Endothelial cell of umbilical vein (primary cell): ENCODE data around the gene AKAP6. TPM values are rescaled to one million over a fixed set of nuclear protein-coding genes. Genes with fewer than 3 reads are reported as not detected.
A peak's percentile ranks its signal among the peaks of the same experiment; 100 is the strongest.

Experiments
- BruUV-seq: library from RNA; stranded (reverse); fragments of 400-500 nt; replicated peaks from 2 replicates; lab custom pipeline; 2021; lab: Mats Ljungman, UMichigan
- CTCF ChIA-PET: fragments of 300-600, 350-600 bp; sonication (Branson Sonifier 250); formaldehyde crosslinking; loops from one replicate; lab custom pipeline; 2021; ENCODE audit warnings: antibody characterized with exemption, inconsistent platforms; lab: Charles Lee
- POLR2A ChIA-PET: fragments of 300-600, 350-600 bp; sonication (Branson Sonifier 250); formaldehyde crosslinking; loops from one replicate; lab custom pipeline; 2021; ENCODE audit warnings: antibody characterized with exemption, inconsistent platforms; lab: Charles Lee
- DNase-seq: peaks from one replicate; pipeline ENCODE4 v3.0.0-alpha.2; 2011; ENCODE audit warnings: low read depth, low spot score
- FAIRE-seq: peaks from 2 replicates; lab custom pipeline; 2011; peaks lifted over from hg19 to GRCh38; lab: Jason Lieb, UNC
- H2AFZ ChIP-seq: 2 replicates; pipeline ENCODE4 v1.6.0; 2012; ENCODE audit warnings: low read depth, low read length, control low read depth, inconsistent platforms
- H3K27ac ChIP-seq: 2 replicates; pipeline ENCODE4 v1.5.1; 2011; ENCODE audit warnings: low read depth, mild to moderate bottlenecking, control low read depth, low read length, moderate library complexity; ENCODE audit not compliant: insufficient read depth
- H3K27me3 ChIP-seq, 2 experiments: 2 replicates each; pipeline versions ENCODE4 v1.6.0 to v1.6.1; 2011; ENCODE audit warnings: low read length in 2 of 2, mixed read lengths in 1 of 2; ENCODE audit not compliant: control insufficient read depth in 2 of 2, insufficient read depth in 2 of 2
- H3K36me3 ChIP-seq, 2 experiments: 2 replicates in 1 of 2; 3 replicates in 1 of 2; pipeline ENCODE4 v1.5.1; 2011; ENCODE audit warnings: low read length in 2 of 2, mild to moderate bottlenecking in 1 of 2, moderate library complexity in 1 of 2; ENCODE audit not compliant: control insufficient read depth in 2 of 2, insufficient read depth in 2 of 2; ENCODE audit errors: extremely low read depth in 1 of 2
- H3K4me1 ChIP-seq: 3 replicates; pipeline ENCODE4 v1.5.1; 2011; ENCODE audit warnings: mild to moderate bottlenecking, low read length; ENCODE audit not compliant: control insufficient read depth, insufficient read depth; ENCODE audit errors: extremely low read depth
- H3K4me2 ChIP-seq: 2 replicates; pipeline ENCODE4 v1.6.1; 2011; ENCODE audit warnings: low read length, control low read depth, mixed read lengths; ENCODE audit not compliant: insufficient read depth
- H3K4me3 ChIP-seq, 3 experiments: fragments of 200-600 bp in 1 of 3; sonication (generic), shearing (Covaris generic) in 1 of 3; replicated peaks in 1 of 3; 2 replicates each; pipeline ENCODE4 v1.5.1; 2011 to 2016; ENCODE audit warnings: control low read depth in 3 of 3, low read length in 3 of 3, mild to moderate bottlenecking in 2 of 3, inconsistent platforms in 1 of 3, low read depth in 1 of 3, moderate library complexity in 1 of 3; ENCODE audit not compliant: insufficient read depth in 1 of 3
- H3K79me2 ChIP-seq: 2 replicates; pipeline ENCODE4 v1.6.0; 2012; ENCODE audit warnings: low read length, inconsistent platforms; ENCODE audit not compliant: control insufficient read depth, insufficient read depth
- H3K9ac ChIP-seq: replicated peaks from 2 replicates; pipeline ENCODE3; 2011; ENCODE audit warnings: low read length, control low read depth; ENCODE audit not compliant: insufficient read depth; ENCODE audit errors: extremely low read depth
- H3K9me1 ChIP-seq: replicated peaks from 3 replicates; pipeline ENCODE4 v1.6.0; 2011; ENCODE audit warnings: mild to moderate bottlenecking, low read length; ENCODE audit not compliant: control insufficient read depth, insufficient read depth; ENCODE audit errors: extremely low read depth
- H3K9me3 ChIP-seq: replicated peaks from 2 replicates; pipeline ENCODE4 v1.5.1; 2012; ENCODE audit warnings: low read length, inconsistent platforms; ENCODE audit not compliant: control insufficient read depth, insufficient read depth
- H4K20me1 ChIP-seq: replicated peaks from 2 replicates; pipeline ENCODE3; 2011; ENCODE audit warnings: mild to moderate bottlenecking, low read length; ENCODE audit not compliant: control insufficient read depth, insufficient read depth; ENCODE audit errors: extremely low read depth
- EZH2 ChIP-seq: IDR thresholded peaks from 2 replicates; pipeline ENCODE4 v1.6.1; 2012; ENCODE audit warnings: borderline replicate concordance, low read depth, mild to moderate bottlenecking, moderate library complexity, low read length, inconsistent platforms; ENCODE audit not compliant: severe bottlenecking
- FOS ChIP-seq: IDR thresholded peaks from 2 replicates; pipeline ENCODE4 v1.6.1; 2011; ENCODE audit warnings: mild to moderate bottlenecking, low read length, moderate library complexity, borderline replicate concordance; ENCODE audit not compliant: insufficient read depth
- GATA2 ChIP-seq: IDR thresholded peaks from 2 replicates; pipeline ENCODE4 v1.7.0; 2011; ENCODE audit warnings: low read depth, mild to moderate bottlenecking, moderate library complexity, mixed read lengths, low read length; ENCODE audit not compliant: insufficient read length, insufficient read depth
- JUN ChIP-seq: IDR thresholded peaks from 2 replicates; pipeline ENCODE4 v1.6.1; 2011; ENCODE audit warnings: borderline replicate concordance, low read depth; ENCODE audit not compliant: insufficient read length, insufficient read depth
- MYC ChIP-seq: IDR thresholded peaks from one replicate; pipeline ENCODE4 v1.6.1; 2011; ENCODE audit warnings: mild to moderate bottlenecking, low read depth, low read length
- POLR2A ChIP-seq: IDR thresholded peaks from 2 replicates; pipeline ENCODE4 v1.6.1; 2012; ENCODE audit warnings: low read depth, mild to moderate bottlenecking, control low read depth, low read length
- POLR2AphosphoS5 ChIP-seq: IDR thresholded peaks from 2 replicates; pipeline ENCODE4 v1.6.1; 2012; ENCODE audit warnings: low read depth, mild to moderate bottlenecking, control low read depth, low read length, moderate library complexity; ENCODE audit not compliant: insufficient read depth
- dilution Hi-C: fragments of 300-500 bp; cut with MboI; formaldehyde crosslinking; loops from one replicate; pipeline ENCODE4 v1.15.0; 2019; ENCODE audit warnings: low sequenced_read_pairs; ENCODE audit not compliant: extremely low pct_ligation_motif_present
- intact Hi-C: fragments of 100-400 bp; cut with micrococcal nuclease; formaldehyde crosslinking; loops from one replicate; pipeline ENCODE4 v1.10.0; 2022
- polyA plus RNA-seq, 4 experiments: library from polyadenylated mRNA; depleted of rRNA in 3 of 4; stranded (reverse) in 3 of 4; unstranded in 1 of 4; fragments of >200 nt; gene quantifications; 2 replicates each; pipeline versions ENCODE4 v1.2.1 to v1.2.3, GENCODE V29; 2011 to 2012; ENCODE audit warnings: missing spikeins in 1 of 4
- total RNA-seq: library from RNA; stranded (reverse); gene quantifications from 2 replicates; pipeline ENCODE4 v1.2.3, GENCODE V29; 2021
- TF ChIP-seq, protein P1 (sequence below), 2 donors: IDR thresholded peaks; 1 replicate in 1 of 2; 2 replicates in 1 of 2; pipeline ENCODE4 v1.5.1; 2011; ENCODE audit warnings: low read length in 2 of 2, mild to moderate bottlenecking in 2 of 2, moderate library complexity in 2 of 2, control low read depth in 1 of 2, inconsistent platforms in 1 of 2, low read depth in 1 of 2; ENCODE audit not compliant: insufficient read depth in 1 of 2; ENCODE audit errors: extremely low read depth in 1 of 2
- TF ChIP-seq, protein P2 (sequence below): IDR thresholded peaks from 2 replicates; pipeline ENCODE4 v1.6.1; 2011; ENCODE audit not compliant: insufficient read depth, insufficient read length

Gene AKAP6
- total and polyA plus RNA-seq, 2 donors (not counting 3 experiments of a cell fraction or from before 2014, with no cell fraction given) = 0.03 to 0.49 TPM

DNA sequence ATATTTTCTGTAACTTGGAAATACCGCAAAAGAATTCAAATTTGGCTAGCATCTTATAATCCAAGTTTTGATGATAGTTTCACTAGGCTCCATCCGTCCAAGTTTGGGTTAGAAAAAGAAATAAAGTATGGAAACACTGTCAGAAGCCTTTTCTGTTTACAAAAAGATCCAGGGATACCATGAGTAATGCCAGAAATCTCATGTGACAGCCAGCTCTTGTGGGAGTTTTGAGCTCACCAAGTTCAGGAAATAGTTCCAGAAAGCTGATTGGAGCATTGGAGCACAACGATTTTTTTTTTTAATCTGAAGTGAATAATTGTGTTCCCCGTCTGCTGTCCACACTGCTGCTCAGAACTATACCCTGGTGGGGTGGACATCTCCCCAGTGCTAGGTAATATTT is 379.9 kb downstream of the AKAP6 start:
- DNase-seq (peak; percentile 49), FAIRE-seq (no peak)
- no TSS peak for BruUV-seq

DNA sequence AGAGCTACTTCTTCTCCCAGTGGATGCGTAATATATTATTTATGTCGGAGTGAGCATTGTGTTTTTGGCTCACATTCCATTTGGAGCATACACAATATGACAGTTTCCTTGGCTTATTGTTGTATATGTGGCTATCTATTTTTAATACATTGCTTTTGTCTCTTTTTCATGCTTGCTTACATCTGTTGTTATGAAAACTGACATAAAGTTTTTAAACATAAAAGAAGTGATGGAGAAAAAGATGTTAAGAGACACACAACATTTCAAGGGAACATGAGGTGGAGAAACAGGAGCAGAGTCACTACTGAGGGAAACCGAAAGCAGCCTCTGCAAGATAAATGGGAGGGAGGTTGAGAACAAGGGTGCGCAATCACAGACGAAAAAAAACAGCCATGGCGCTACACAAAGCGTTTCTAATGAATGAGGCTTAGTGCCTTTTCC is 381.2 kb downstream of the AKAP6 start:
- no peak overlapping the region for H3K4me2 ChIP-seq
- no peaks in the 10 kb centered on the region for H3K79me2 ChIP-seq
- H3K27ac ChIP-seq = no peak overlapping the region
- ChIA-PET POLR2A (no interaction called here), CTCF (interaction anchor here (1.2 to 2.4 kb wide), 3 partner anchors 10 to 1082 kb away, joined by 3 to 22 read pairs (median 3); no protein-coding TSS in a partner anchor)
- H3K27me3 ChIP-seq = peaks cover 3 to 4% of the 10 kb centered on the region in 2 experiments
- no peaks in the 10 kb centered on the region for H3K36me3 ChIP-seq
- intact Hi-C loops (loop anchor here (5.0 kb wide), 1 partner anchor 1612 kb away; no protein-coding TSS in a partner anchor), dilution Hi-C loops (no loop called here)
- no peak overlapping the region for H2AFZ ChIP-seq
- BruUV-seq = no TSS peak
- no peak overlapping the region for H3K4me3 ChIP-seq
- no peak overlapping the region for H3K9ac ChIP-seq
- H3K4me1 ChIP-seq = no peaks in the 10 kb centered on the region
- no peak for FAIRE-seq
- no peaks in the 10 kb centered on the region for H4K20me1 ChIP-seq
- no peaks in the 10 kb centered on the region for H3K9me1 ChIP-seq
- H3K9me3 ChIP-seq = no peaks in the 10 kb centered on the region
- DNase-seq = no peak
- TF ChIP-seq EZH2 (no peak), GATA2 (no peak), JUN (no peak), POLR2AphosphoS5 (no peak), FOS (no peak), POLR2A (no peak), MYC (no peak)
- TF ChIP-seq, protein P1, sequence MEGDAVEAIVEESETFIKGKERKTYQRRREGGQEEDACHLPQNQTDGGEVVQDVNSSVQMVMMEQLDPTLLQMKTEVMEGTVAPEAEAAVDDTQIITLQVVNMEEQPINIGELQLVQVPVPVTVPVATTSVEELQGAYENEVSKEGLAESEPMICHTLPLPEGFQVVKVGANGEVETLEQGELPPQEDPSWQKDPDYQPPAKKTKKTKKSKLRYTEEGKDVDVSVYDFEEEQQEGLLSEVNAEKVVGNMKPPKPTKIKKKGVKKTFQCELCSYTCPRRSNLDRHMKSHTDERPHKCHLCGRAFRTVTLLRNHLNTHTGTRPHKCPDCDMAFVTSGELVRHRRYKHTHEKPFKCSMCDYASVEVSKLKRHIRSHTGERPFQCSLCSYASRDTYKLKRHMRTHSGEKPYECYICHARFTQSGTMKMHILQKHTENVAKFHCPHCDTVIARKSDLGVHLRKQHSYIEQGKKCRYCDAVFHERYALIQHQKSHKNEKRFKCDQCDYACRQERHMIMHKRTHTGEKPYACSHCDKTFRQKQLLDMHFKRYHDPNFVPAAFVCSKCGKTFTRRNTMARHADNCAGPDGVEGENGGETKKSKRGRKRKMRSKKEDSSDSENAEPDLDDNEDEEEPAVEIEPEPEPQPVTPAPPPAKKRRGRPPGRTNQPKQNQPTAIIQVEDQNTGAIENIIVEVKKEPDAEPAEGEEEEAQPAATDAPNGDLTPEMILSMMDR (IDR thresholded peaks at IDR 0.05; ENCODE audit: extremely low read depth in 1 of 2, insufficient read depth in 1 of 2, low read depth in 1 of 2, low read length in 2 of 2) = no peak
- TF ChIP-seq, protein P2, sequence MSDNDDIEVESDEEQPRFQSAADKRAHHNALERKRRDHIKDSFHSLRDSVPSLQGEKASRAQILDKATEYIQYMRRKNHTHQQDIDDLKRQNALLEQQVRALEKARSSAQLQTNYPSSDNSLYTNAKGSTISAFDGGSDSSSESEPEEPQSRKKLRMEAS = no peak

More for the DNA sequence above, 379.9 kb downstream of the AKAP6 start:
- dilution Hi-C loops (no loop called here), intact Hi-C loops (loop anchor here (5.0 kb wide), 1 partner anchor 228 kb away; the partner anchor contains the start of gene NPAS3)
- ChIA-PET CTCF (interaction anchor here (1.2 to 2.4 kb wide), 3 partner anchors 9 to 1084 kb away, joined by 3 to 22 read pairs (median 3); no protein-coding TSS in a partner anchor), POLR2A (no interaction called here)
- TF ChIP-seq MYC (no peak), JUN (no peak), EZH2 (no peak), GATA2 (no peak), POLR2A (no peak)
- no peak overlapping the region for H3K27ac ChIP-seq
- H3K9me3 ChIP-seq = no peaks in the 10 kb centered on the region
- no peak overlapping the region for H3K4me3 ChIP-seq
- H3K36me3 ChIP-seq = no peaks in the 10 kb centered on the region
- H3K9ac ChIP-seq = no peak overlapping the region
- peaks cover 2 to 3% of the 10 kb centered on the region in 2 experiments for H3K27me3 ChIP-seq
- H3K9me1 ChIP-seq = no peaks in the 10 kb centered on the region
- H3K4me1 ChIP-seq = no peaks in the 10 kb centered on the region
- no peak overlapping the region for H2AFZ ChIP-seq
- H3K4me2 ChIP-seq = no peak overlapping the region
- H4K20me1 ChIP-seq = no peaks in the 10 kb centered on the region
- H3K79me2 ChIP-seq = no peaks in the 10 kb centered on the region
